Astrocyte (in vitro differentiated cells and primary cell): ENCODE data around the gene UGT2B10. TPM values are rescaled to one million over a fixed set of nuclear protein-coding genes. Genes with fewer than 3 reads are reported as not detected.
"Not testable (repeated sequence)": the region's sequence is repeated elsewhere in the genome, so short reads cannot be mapped to it uniquely, and the experiment has no call there.

Experiments
- DNase-seq: peaks from one replicate; pipeline ENCODE4 v3.0.0-alpha.2; 2010; ENCODE audit warnings: low read depth
- FAIRE-seq: peaks from 2 replicates; lab custom pipeline; 2011; peaks lifted over from hg19 to GRCh38; lab: Jason Lieb, UNC
- H2AFZ ChIP-seq: 2 replicates; pipeline ENCODE4 v1.6.0; 2012; ENCODE audit warnings: low read depth, low read length, inconsistent platforms
- H3K27ac ChIP-seq: 2 replicates; pipeline ENCODE4 v1.5.1; 2011; ENCODE audit warnings: low read depth, low read length, inconsistent platforms
- H3K27me3 ChIP-seq: 2 replicates; pipeline ENCODE4 v1.6.0; 2011; ENCODE audit warnings: low read length, inconsistent platforms; ENCODE audit not compliant: insufficient read depth
- H3K36me3 ChIP-seq: 2 replicates; pipeline ENCODE4 v1.5.1; 2011; ENCODE audit warnings: low read length, inconsistent platforms; ENCODE audit not compliant: insufficient read depth
- H3K4me1 ChIP-seq: 2 replicates; pipeline ENCODE4 v1.5.1; 2011; ENCODE audit warnings: low read length, inconsistent platforms; ENCODE audit not compliant: insufficient read depth
- H3K4me2 ChIP-seq: 2 replicates; pipeline ENCODE4 v1.6.0; 2012; ENCODE audit warnings: low read length, inconsistent platforms
- H3K4me3 ChIP-seq: 2 replicates; pipeline ENCODE4 v1.5.1; 2011; ENCODE audit warnings: low read depth, mild to moderate bottlenecking, low read length, inconsistent platforms; ENCODE audit not compliant: insufficient read depth
- H3K79me2 ChIP-seq: 2 replicates; pipeline ENCODE4 v1.6.0; 2012; ENCODE audit warnings: mild to moderate bottlenecking, low read length, inconsistent platforms; ENCODE audit not compliant: insufficient read depth
- H3K9ac ChIP-seq: 2 replicates; pipeline ENCODE4 v1.6.0; 2012; ENCODE audit warnings: mild to moderate bottlenecking, low read length, inconsistent platforms
- H3K9me3 ChIP-seq: 2 replicates; pipeline ENCODE4 v1.5.1; 2012; ENCODE audit warnings: low read depth, mild to moderate bottlenecking, low read length, inconsistent platforms; ENCODE audit not compliant: insufficient read depth
- H4K20me1 ChIP-seq: 2 replicates; pipeline ENCODE4 v1.6.0; 2012; ENCODE audit warnings: low read length, inconsistent platforms; ENCODE audit not compliant: insufficient read depth
- H3K27ac Mint-ChIP-seq: one replicate; pipeline ENCODE4 v1.8.0; 2021; ENCODE audit warnings: mild to moderate bottlenecking, mixed read lengths; ENCODE audit not compliant: unreplicated experiment
- H3K27me3 Mint-ChIP-seq: one replicate; pipeline ENCODE4 v1.8.0; 2021; ENCODE audit warnings: low read depth, mixed read lengths; ENCODE audit not compliant: unreplicated experiment
- H3K36me3 Mint-ChIP-seq: one replicate; pipeline ENCODE4 v1.8.0; 2021; ENCODE audit warnings: low read depth, mixed read lengths; ENCODE audit not compliant: unreplicated experiment
- H3K4me1 Mint-ChIP-seq: one replicate; pipeline ENCODE4 v1.8.0; 2021; ENCODE audit warnings: low read depth, mixed read lengths; ENCODE audit not compliant: unreplicated experiment
- H3K4me3 Mint-ChIP-seq: one replicate; pipeline ENCODE4 v1.8.0; 2021; ENCODE audit warnings: mild to moderate bottlenecking, moderate library complexity, mixed read lengths; ENCODE audit not compliant: unreplicated experiment
- H3K9me3 Mint-ChIP-seq: one replicate; pipeline ENCODE4 v1.8.0; 2021; ENCODE audit warnings: mild to moderate bottlenecking, mixed read lengths; ENCODE audit not compliant: unreplicated experiment
- EZH2 ChIP-seq: IDR thresholded peaks from 2 replicates; pipeline ENCODE4 v1.6.1; 2012; ENCODE audit warnings: mild to moderate bottlenecking, low read length, inconsistent platforms; ENCODE audit not compliant: insufficient read depth
- total RNA-seq: library from RNA; stranded (reverse); gene quantifications from 2 replicates; pipeline ENCODE4 v1.2.1, GENCODE V29; 2021
- TF ChIP-seq, protein P1 (sequence below): IDR thresholded peaks from 2 replicates; pipeline ENCODE4 v1.5.1; 2011; ENCODE audit warnings: low read depth, mild to moderate bottlenecking, inconsistent platforms, low read length, moderate library complexity; ENCODE audit not compliant: insufficient read depth

UGT2B10 gene
- total RNA-seq, 1 donor from 2014 or later = not detected

DNA sequence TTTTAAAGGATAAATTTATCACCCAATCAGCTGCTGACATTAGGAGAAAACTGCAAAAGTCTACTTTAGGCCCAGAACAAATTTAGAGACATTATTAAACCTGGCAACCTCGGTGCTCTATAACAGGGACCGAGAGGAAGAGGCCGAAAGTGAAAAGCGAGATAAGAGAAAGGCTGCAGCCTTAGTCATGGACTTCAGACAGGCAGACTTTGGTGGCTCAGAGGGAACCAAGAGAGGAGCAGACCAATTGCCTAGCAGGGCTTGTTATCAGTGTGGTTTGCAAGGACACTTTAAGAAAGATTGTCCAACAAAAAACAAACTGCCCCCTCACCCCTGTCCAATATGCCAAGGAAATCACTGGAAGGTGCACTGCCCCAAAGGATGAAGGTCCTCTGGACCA is 12.8 kb upstream of the UGT2B10 start:
- no peak overlapping the region for H3K4me2 ChIP-seq
- TF ChIP-seq EZH2 = no peak
- TF ChIP-seq, protein P1, sequence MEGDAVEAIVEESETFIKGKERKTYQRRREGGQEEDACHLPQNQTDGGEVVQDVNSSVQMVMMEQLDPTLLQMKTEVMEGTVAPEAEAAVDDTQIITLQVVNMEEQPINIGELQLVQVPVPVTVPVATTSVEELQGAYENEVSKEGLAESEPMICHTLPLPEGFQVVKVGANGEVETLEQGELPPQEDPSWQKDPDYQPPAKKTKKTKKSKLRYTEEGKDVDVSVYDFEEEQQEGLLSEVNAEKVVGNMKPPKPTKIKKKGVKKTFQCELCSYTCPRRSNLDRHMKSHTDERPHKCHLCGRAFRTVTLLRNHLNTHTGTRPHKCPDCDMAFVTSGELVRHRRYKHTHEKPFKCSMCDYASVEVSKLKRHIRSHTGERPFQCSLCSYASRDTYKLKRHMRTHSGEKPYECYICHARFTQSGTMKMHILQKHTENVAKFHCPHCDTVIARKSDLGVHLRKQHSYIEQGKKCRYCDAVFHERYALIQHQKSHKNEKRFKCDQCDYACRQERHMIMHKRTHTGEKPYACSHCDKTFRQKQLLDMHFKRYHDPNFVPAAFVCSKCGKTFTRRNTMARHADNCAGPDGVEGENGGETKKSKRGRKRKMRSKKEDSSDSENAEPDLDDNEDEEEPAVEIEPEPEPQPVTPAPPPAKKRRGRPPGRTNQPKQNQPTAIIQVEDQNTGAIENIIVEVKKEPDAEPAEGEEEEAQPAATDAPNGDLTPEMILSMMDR = no peak
- no peaks in the 10 kb centered on the region for H3K27me3 Mint-ChIP-seq
- no peaks in the 10 kb centered on the region for H3K4me1 ChIP-seq
- H3K9ac ChIP-seq = no peak overlapping the region
- no peak overlapping the region for H2AFZ ChIP-seq
- H3K9me3 ChIP-seq = no peaks in the 10 kb centered on the region
- H3K4me3 ChIP-seq = no peak overlapping the region
- no peaks in the 10 kb centered on the region for H3K36me3 Mint-ChIP-seq
- H3K36me3 ChIP-seq = no peaks in the 10 kb centered on the region
- H4K20me1 ChIP-seq = no peaks in the 10 kb centered on the region
- H3K79me2 ChIP-seq = no peaks in the 10 kb centered on the region
- no peak overlapping the region for H3K27ac Mint-ChIP-seq
- FAIRE-seq = no peak
- no peak overlapping the region for H3K27ac ChIP-seq
- peaks cover 10% of the 10 kb centered on the region for H3K9me3 Mint-ChIP-seq
- no peak for DNase-seq
- no peaks in the 10 kb centered on the region for H3K4me1 Mint-ChIP-seq
- H3K27me3 ChIP-seq = no peaks in the 10 kb centered on the region
- no peak overlapping the region for H3K4me3 Mint-ChIP-seq

DNA sequence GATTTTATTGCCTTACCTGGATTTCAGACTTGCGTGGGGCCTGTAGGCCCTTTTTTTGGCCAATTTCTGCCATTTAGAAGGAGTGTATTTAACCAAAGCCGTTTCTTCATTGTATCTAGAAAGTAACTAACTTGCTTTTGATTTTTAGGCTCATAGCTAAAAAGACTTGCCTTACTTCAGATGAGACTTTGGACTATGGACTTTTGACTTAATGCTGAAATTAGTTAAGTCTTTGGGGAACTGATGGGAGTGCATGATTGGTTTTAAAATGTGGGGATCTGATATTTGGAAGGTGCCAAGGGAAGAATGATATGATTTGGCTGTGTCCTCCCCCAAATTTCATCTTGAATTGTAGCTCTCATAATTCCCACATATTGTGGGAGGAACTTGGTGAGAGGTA is 7.7 kb upstream of the UGT2B10 start:
- no peak overlapping the region for H3K4me3 Mint-ChIP-seq
- no peaks in the 10 kb centered on the region for H3K36me3 Mint-ChIP-seq
- H3K4me1 Mint-ChIP-seq = no peaks in the 10 kb centered on the region
- no peaks in the 10 kb centered on the region for H3K27me3 Mint-ChIP-seq
- H3K4me3 ChIP-seq = no peak overlapping the region
- H3K9me3 Mint-ChIP-seq = peaks cover 12% of the 10 kb centered on the region
- H3K9me3 ChIP-seq = no peaks in the 10 kb centered on the region
- no peaks in the 10 kb centered on the region for H4K20me1 ChIP-seq
- no peaks in the 10 kb centered on the region for H3K79me2 ChIP-seq
- FAIRE-seq (no peak), DNase-seq (no peak)
- no peak for TF ChIP-seq EZH2
- TF ChIP-seq, protein P1 = no peak
- H3K27me3 ChIP-seq = no peaks in the 10 kb centered on the region
- H3K9ac ChIP-seq = no peak overlapping the region
- H3K4me1 ChIP-seq = no peaks in the 10 kb centered on the region
- H2AFZ ChIP-seq = no peak overlapping the region
- H3K27ac Mint-ChIP-seq = no peak overlapping the region
- no peaks in the 10 kb centered on the region for H3K36me3 ChIP-seq
- no peak overlapping the region for H3K4me2 ChIP-seq
- no peak overlapping the region for H3K27ac ChIP-seq

DNA sequence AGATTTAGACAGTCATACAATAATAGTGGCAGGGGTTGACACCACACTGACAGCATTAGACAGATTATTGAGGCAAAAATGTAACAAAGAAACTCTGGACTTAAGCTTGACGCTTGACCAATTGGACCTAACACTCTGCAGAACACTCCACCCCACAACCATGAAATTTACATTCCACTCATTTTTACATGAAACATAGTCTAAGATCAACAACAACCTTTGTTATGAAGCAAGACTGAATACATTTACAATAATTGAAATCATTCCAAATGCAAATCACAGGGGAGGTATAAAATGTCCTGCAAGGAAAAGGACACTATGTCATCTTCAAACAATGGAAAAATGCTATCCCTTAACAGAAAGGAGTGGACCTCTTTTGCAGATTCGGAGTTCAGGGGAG is 4.9 kb upstream of the UGT2B10 start:
- H3K9me3 Mint-ChIP-seq = peaks cover 12% of the 10 kb centered on the region
- Histone ChIP-seq H3K36me3 (no peaks in the 10 kb centered on the region), H3K79me2 (no peaks in the 10 kb centered on the region), H2AFZ (no peak overlapping the region), H3K9ac (no peak overlapping the region), H3K27me3 (no peaks in the 10 kb centered on the region), H4K20me1 (no peaks in the 10 kb centered on the region), H3K4me1 (no peaks in the 10 kb centered on the region), H3K27ac (no peak overlapping the region), H3K4me2 (no peak overlapping the region), H3K9me3 (no peaks in the 10 kb centered on the region), H3K4me3 (no peak overlapping the region)
- no peaks in the 10 kb centered on the region for H3K27me3 Mint-ChIP-seq
- TF ChIP-seq, protein P1 = no peak
- no peak for TF ChIP-seq EZH2
- H3K4me1 Mint-ChIP-seq = peaks cover 1% of the 10 kb centered on the region
- DNase-seq = no peak
- H3K27ac Mint-ChIP-seq = no peak overlapping the region
- no peak overlapping the region for H3K4me3 Mint-ChIP-seq
- no peaks in the 10 kb centered on the region for H3K36me3 Mint-ChIP-seq
- FAIRE-seq = no peak

DNA sequence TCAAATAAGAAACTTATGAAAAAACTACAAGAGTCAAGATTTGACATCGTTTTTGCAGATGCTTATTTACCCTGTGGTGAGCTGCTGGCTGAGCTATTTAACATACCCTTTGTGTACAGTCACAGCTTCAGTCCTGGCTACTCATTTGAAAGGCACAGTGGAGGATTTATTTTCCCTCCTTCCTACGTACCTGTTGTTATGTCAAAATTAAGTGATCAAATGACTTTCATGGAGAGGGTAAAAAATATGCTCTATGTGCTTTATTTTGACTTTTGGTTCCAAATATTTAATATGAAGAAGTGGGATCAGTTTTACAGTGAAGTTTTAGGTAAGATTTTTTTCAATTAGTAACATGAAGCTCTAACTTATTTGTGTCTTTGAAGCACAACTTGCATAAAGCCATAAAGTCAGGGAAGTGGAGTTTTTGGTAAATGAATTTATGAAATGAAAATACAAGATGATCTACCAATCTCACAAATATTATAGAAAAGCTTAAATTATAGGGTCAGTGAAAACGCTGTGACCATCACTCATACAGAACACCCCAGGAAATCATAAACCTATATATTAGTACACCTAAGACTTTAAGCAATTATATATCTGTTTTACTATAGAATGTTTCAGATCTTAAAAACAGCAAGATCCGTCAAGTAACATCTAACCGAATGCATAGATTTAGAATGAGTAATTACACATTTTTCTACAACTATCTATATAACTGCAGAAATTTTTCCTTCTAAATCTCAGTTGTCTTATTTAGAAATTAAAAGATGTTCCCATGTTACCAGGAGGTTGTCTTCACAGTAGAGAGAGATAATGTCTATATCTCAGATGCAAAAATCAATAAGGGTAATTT is 844 bp downstream of the UGT2B10 start:
- H3K27me3 ChIP-seq, H3K4me3 Mint-ChIP-seq, H3K27me3 Mint-ChIP-seq, H3K4me1 ChIP-seq, H3K9ac ChIP-seq, H3K27ac Mint-ChIP-seq, H3K4me2 ChIP-seq, H3K4me3 ChIP-seq, H2AFZ ChIP-seq, H4K20me1 ChIP-seq, H3K27ac ChIP-seq, DNase-seq, H3K9me3 ChIP-seq, H3K4me1 Mint-ChIP-seq, H3K36me3 Mint-ChIP-seq, H3K9me3 Mint-ChIP-seq, FAIRE-seq, H3K79me2 ChIP-seq, H3K36me3 ChIP-seq: not testable (repeated sequence)
